T-helper 1 cell treated with Interleukin-12 subunit alpha and Interleukin-12 subunit beta and Interleukin-4 antibody, amounts not matched to agents 30 μg/mL and 1 μg/mL, for 36 hours (primary cell): ENCODE results near the gene GH2.
"Not testable (repeated sequence)": the region's sequence is repeated elsewhere in the genome, so short reads cannot be mapped to it uniquely, and the experiment has no call there.

ENCODE experiments used
- H3K27ac Mint-ChIP-seq: one replicate; pipeline ENCODE4 v1.8.0; 2021; ENCODE audit warnings: mild to moderate bottlenecking, mixed read lengths
- H3K27me3 Mint-ChIP-seq: one replicate; pipeline ENCODE4 v1.8.0; 2021; ENCODE audit warnings: low read depth, mixed read lengths
- H3K36me3 Mint-ChIP-seq: one replicate; pipeline ENCODE4 v1.8.0; 2021; ENCODE audit warnings: low read depth, mixed read lengths
- H3K4me1 Mint-ChIP-seq: one replicate; pipeline ENCODE4 v1.8.0; 2021; ENCODE audit warnings: low read depth, mixed read lengths
- H3K4me3 Mint-ChIP-seq: one replicate; pipeline ENCODE4 v1.8.0; 2021; ENCODE audit warnings: mild to moderate bottlenecking, moderate library complexity, mixed read lengths
- H3K9me3 Mint-ChIP-seq: one replicate; pipeline ENCODE4 v1.8.0; 2021; ENCODE audit warnings: mixed read lengths

The GH2 gene

GRCh38 chr17:63918305-63918704, 36.6 kb upstream of the GH2 start:
- no peaks in the 10 kb centered on the region for H3K9me3 Mint-ChIP-seq
- no peaks in the 10 kb centered on the region for H3K36me3 Mint-ChIP-seq
- H3K4me3 Mint-ChIP-seq = no peak overlapping the region
- H3K4me1 Mint-ChIP-seq = peaks cover 11% of the 10 kb centered on the region
- H3K27ac Mint-ChIP-seq = no peak overlapping the region
- H3K27me3 Mint-ChIP-seq = peaks cover 16% of the 10 kb centered on the region

- Mint-ChIP-seq H3K4me3 (no peak overlapping the region), H3K4me1 (peaks cover 14% of the 10 kb centered on the region), H3K36me3 (no peaks in the 10 kb centered on the region), H3K27me3 (peaks cover 16% of the 10 kb centered on the region), H3K27ac (no peak overlapping the region), H3K9me3 (no peaks in the 10 kb centered on the region)
These were observed 35.9 kb upstream of the GH2 start for GRCh38 chr17:63917646-63918045.

GRCh38 chr17:63917206-63917605, 35.5 kb upstream of the GH2 start:
- Mint-ChIP-seq H3K27me3 (peaks cover 16% of the 10 kb centered on the region), H3K4me1 (peaks cover 15% of the 10 kb centered on the region)
- not testable (repeated sequence) for H3K4me3 Mint-ChIP-seq, H3K9me3 Mint-ChIP-seq, H3K27ac Mint-ChIP-seq, H3K36me3 Mint-ChIP-seq

GRCh38 chr17:63916566-63917185, 34.9 kb upstream of the GH2 start:
- Mint-ChIP-seq H3K4me3 (no peak overlapping the region), H3K4me1 (peaks cover 15% of the 10 kb centered on the region), H3K36me3 (no peaks in the 10 kb centered on the region), H3K9me3 (no peaks in the 10 kb centered on the region), H3K27ac (no peak overlapping the region), H3K27me3 (peaks cover 16% of the 10 kb centered on the region)

GRCh38 chr17:63915753-63916152, 34.0 kb upstream of the GH2 start:
- H3K9me3 Mint-ChIP-seq, H3K27ac Mint-ChIP-seq, H3K36me3 Mint-ChIP-seq, H3K4me3 Mint-ChIP-seq: not testable (repeated sequence)
- Mint-ChIP-seq H3K27me3 (peaks cover 16% of the 10 kb centered on the region), H3K4me1 (peaks cover 15% of the 10 kb centered on the region)

GRCh38 chr17:63914471-63914870, 32.7 kb upstream of the GH2 start:
- no peak overlapping the region for H3K4me3 Mint-ChIP-seq
- no peaks in the 10 kb centered on the region for H3K9me3 Mint-ChIP-seq
- H3K4me1 Mint-ChIP-seq = peaks cover 11% of the 10 kb centered on the region
- peaks cover 23% of the 10 kb centered on the region for H3K27me3 Mint-ChIP-seq
- H3K27ac Mint-ChIP-seq = no peak overlapping the region
- no peaks in the 10 kb centered on the region for H3K36me3 Mint-ChIP-seq

- Mint-ChIP-seq H3K27ac (no peak overlapping the region), H3K27me3 (peaks cover 26% of the 10 kb centered on the region), H3K9me3 (no peaks in the 10 kb centered on the region), H3K36me3 (no peaks in the 10 kb centered on the region), H3K4me3 (no peak overlapping the region), H3K4me1 (peaks cover 3% of the 10 kb centered on the region)
These were observed 29.9 kb upstream of the GH2 start for GRCh38 chr17:63911657-63912100.

- H3K36me3 Mint-ChIP-seq = no peaks in the 10 kb centered on the region
These were observed 29.4 kb upstream of the GH2 start, which contains the start of gene CSHL1 for GRCh38 chr17:63911041-63911635. TSS of gene CSHL1 (minus strand) at chr17:63911258. CDS start at chr17:63911196, 62 bp downstream.

GRCh38 chr17:63910096-63910495, 28.4 kb upstream of the GH2 start:
- H3K9me3 Mint-ChIP-seq = no peaks in the 10 kb centered on the region
- H3K27me3 Mint-ChIP-seq = peaks cover 28% of the 10 kb centered on the region
- no peaks in the 10 kb centered on the region for H3K36me3 Mint-ChIP-seq

More at GRCh38 chr17:63911041-63911635, 29.4 kb upstream of the GH2 start, which contains the start of gene CSHL1:
- peaks cover 31% of the 10 kb centered on the region for H3K27me3 Mint-ChIP-seq
- H3K4me1 Mint-ChIP-seq = peaks cover 3% of the 10 kb centered on the region
- no peaks in the 10 kb centered on the region for H3K9me3 Mint-ChIP-seq
- H3K27ac Mint-ChIP-seq = no peak within 1 kb of the TSS
- H3K4me3 Mint-ChIP-seq = no peak within 1 kb of the TSS

GRCh38 chr17:63909586-63909985, 27.8 kb upstream of the GH2 start:
- H3K27ac Mint-ChIP-seq, H3K4me3 Mint-ChIP-seq, H3K4me1 Mint-ChIP-seq, H3K36me3 Mint-ChIP-seq, H3K9me3 Mint-ChIP-seq: not testable (repeated sequence)
- peaks cover 28% of the 10 kb centered on the region for H3K27me3 Mint-ChIP-seq

More at GRCh38 chr17:63910096-63910495, 28.4 kb upstream of the GH2 start:
- Mint-ChIP-seq H3K4me1 (peaks cover 3% of the 10 kb centered on the region), H3K4me3 (no peak overlapping the region), H3K27ac (no peak overlapping the region)

- H3K27me3 Mint-ChIP-seq = peaks cover 34% of the 10 kb centered on the region
- H3K27ac Mint-ChIP-seq, H3K9me3 Mint-ChIP-seq, H3K4me3 Mint-ChIP-seq, H3K36me3 Mint-ChIP-seq, H3K4me1 Mint-ChIP-seq: not testable (repeated sequence)
These were observed 25.5 kb upstream of the GH2 start for GRCh38 chr17:63907161-63907778.

- H3K4me3 Mint-ChIP-seq, H3K4me1 Mint-ChIP-seq, H3K9me3 Mint-ChIP-seq, H3K36me3 Mint-ChIP-seq, H3K27ac Mint-ChIP-seq: not testable (repeated sequence)
- peaks cover 46% of the 10 kb centered on the region for H3K27me3 Mint-ChIP-seq
These were observed 23.1 kb upstream of the GH2 start for GRCh38 chr17:63904796-63905195.

- not testable (repeated sequence) for H3K36me3 Mint-ChIP-seq, H3K9me3 Mint-ChIP-seq, H3K27ac Mint-ChIP-seq, H3K4me3 Mint-ChIP-seq
- Mint-ChIP-seq H3K4me1 (peaks cover 12% of the 10 kb centered on the region), H3K27me3 (peaks cover 36% of the 10 kb centered on the region)
These were observed 22.1 kb upstream of the GH2 start for GRCh38 chr17:63903787-63904201.

GRCh38 chr17:63901971-63902370, 20.2 kb upstream of the GH2 start:
- H3K27ac Mint-ChIP-seq, H3K36me3 Mint-ChIP-seq, H3K9me3 Mint-ChIP-seq, H3K4me3 Mint-ChIP-seq: not testable (repeated sequence)
- Mint-ChIP-seq H3K27me3 (peaks cover 31% of the 10 kb centered on the region), H3K4me1 (peaks cover 12% of the 10 kb centered on the region)
